ENCODE results near the gene GRAP2. TPM values are rescaled to one million over a fixed set of nuclear protein-coding genes. Genes with fewer than 3 reads are reported as not detected.

Gene GRAP2
- 0.13 and 0.15 TPM in 2 replicates for polyA plus RNA-seq (2012; rRNA removed)
- polyA plus RNA-seq (2012; cell fraction: cytosol; rRNA removed) = 0.04 and 0.18 TPM in 2 replicates
- 0.10 and 0.14 TPM in 2 replicates for polyA plus RNA-seq (2012; cell fraction: nucleus; rRNA removed)

GRCh38 chr22:39900306-39901227, at the start of gene GRAP2:
Gene GRAP2 (plus strand): TSS chr22:39901084. CDS start chr22:39947107, 46,023 bp downstream.
- Histone ChIP-seq H3K36me3 (replicated peaks in 1 of 2; ENCODE audit: control insufficient read depth in 1 of 2, insufficient read depth in 2 of 2, low read length in 1 of 2) (no peaks in the 10 kb centered on the region), H2AFZ (ENCODE audit: low read depth) (no peak within 1 kb of the TSS), H3K9ac (no peak within 1 kb of the TSS), H3K4me3 (ENCODE audit: low read depth in 2 of 2, low read length in 1 of 2) (no peak within 1 kb of the TSS), H3K4me2 (no peak within 1 kb of the TSS), H4K20me1 (ENCODE audit: insufficient read depth) (no peaks in the 10 kb centered on the region), H3K9me2 (no peaks in the 10 kb centered on the region), H3K79me2 (ENCODE audit: insufficient read depth) (no peaks in the 10 kb centered on the region), H3K27me3 (ENCODE audit: insufficient read depth) (no peaks in the 10 kb centered on the region), H3F3A (replicated peaks; ENCODE audit: insufficient read depth) (no peaks in the 10 kb centered on the region), H3K27ac (ENCODE audit: low read depth in 2 of 2, low read length in 1 of 2) (no peak within 1 kb of the TSS), H3K9me3 (no peaks in the 10 kb centered on the region), H3K4me1 (ENCODE audit: control insufficient read depth in 1 of 2, insufficient read depth in 2 of 2, low read depth in 1 of 2, low read length in 1 of 2) (no peaks in the 10 kb centered on the region)
- WGBS (ENCODE audit: low lambda C conversion rate) = 48% methylated on average over 4 of the region's 4 CpGs
- ChIA-PET CTCF (no interaction called here), POLR2A (no interaction called here)
- DNase-seq = no peak
- TF ChIP-seq FOXJ3 (CRISPR knock-in tag; IDR thresholded peaks at IDR 0.05) (no peak), USF1 (IDR thresholded peaks at IDR 0.05; ENCODE audit: borderline replicate concordance, low read depth) (no peak), FOXM1 (IDR thresholded peaks at IDR 0.05; ENCODE audit: low read depth) (no peak), NRF1 (IDR thresholded peaks at IDR 0.05; ENCODE audit: low read depth, low read length) (no peak), SIN3A (IDR thresholded peaks at IDR 0.05; ENCODE audit: borderline replicate concordance, low read depth, low read length) (no peak), EZH2phosphoT487 (IDR thresholded peaks at IDR 0.05; ENCODE audit: borderline replicate concordance, low read depth) (no peak), ELF1 (IDR thresholded peaks at IDR 0.05) (no peak), GABPA (IDR thresholded peaks at IDR 0.05; ENCODE audit: low read depth) (no peak), GATA2 (CRISPR knock-in tag; IDR thresholded peaks at IDR 0.05) (no peak), RCOR1 (IDR thresholded peaks at IDR 0.05; ENCODE audit: low read length) (no peak), MXI1 (IDR thresholded peaks at IDR 0.05; ENCODE audit: low read depth, low read length) (no peak), RAD21 (IDR thresholded peaks at IDR 0.05; ENCODE audit: low read length) (no peak), RXRA (IDR thresholded peaks at IDR 0.05; ENCODE audit: borderline replicate concordance, low read depth) (no peak), SMC3 (IDR thresholded peaks at IDR 0.05; ENCODE audit: low read depth, low read length) (no peak), ZBTB33 (IDR thresholded peaks at IDR 0.05; ENCODE audit: borderline replicate concordance, low read depth) (no peak), YY1 (IDR thresholded peaks at IDR 0.05; ENCODE audit: low read depth) (no peak), NFIC (IDR thresholded peaks at IDR 0.05; ENCODE audit: borderline replicate concordance) (no peak), RFX5 (IDR thresholded peaks at IDR 0.05; ENCODE audit: low read length) (no peak)
- TF ChIP-seq, protein P1, sequence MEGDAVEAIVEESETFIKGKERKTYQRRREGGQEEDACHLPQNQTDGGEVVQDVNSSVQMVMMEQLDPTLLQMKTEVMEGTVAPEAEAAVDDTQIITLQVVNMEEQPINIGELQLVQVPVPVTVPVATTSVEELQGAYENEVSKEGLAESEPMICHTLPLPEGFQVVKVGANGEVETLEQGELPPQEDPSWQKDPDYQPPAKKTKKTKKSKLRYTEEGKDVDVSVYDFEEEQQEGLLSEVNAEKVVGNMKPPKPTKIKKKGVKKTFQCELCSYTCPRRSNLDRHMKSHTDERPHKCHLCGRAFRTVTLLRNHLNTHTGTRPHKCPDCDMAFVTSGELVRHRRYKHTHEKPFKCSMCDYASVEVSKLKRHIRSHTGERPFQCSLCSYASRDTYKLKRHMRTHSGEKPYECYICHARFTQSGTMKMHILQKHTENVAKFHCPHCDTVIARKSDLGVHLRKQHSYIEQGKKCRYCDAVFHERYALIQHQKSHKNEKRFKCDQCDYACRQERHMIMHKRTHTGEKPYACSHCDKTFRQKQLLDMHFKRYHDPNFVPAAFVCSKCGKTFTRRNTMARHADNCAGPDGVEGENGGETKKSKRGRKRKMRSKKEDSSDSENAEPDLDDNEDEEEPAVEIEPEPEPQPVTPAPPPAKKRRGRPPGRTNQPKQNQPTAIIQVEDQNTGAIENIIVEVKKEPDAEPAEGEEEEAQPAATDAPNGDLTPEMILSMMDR (IDR thresholded peaks at IDR 0.05) = no peak
